ENCODE measurements around the gene RBM43. TPM values are rescaled to one million over a fixed set of nuclear protein-coding genes. Genes with fewer than 3 reads are reported as not detected.

RBM43 gene
- total RNA-seq, 1 donor from 2014 or later, result 7.2 TPM

- Mint-ChIP-seq H3K27ac (no peak overlapping the region), H3K27me3 (ENCODE audit: low read depth) (no peaks in the 10 kb centered on the region), H3K4me1 (peaks cover 6% of the 10 kb centered on the region), H3K9me3 (peaks cover 28% of the 10 kb centered on the region), H3K36me3 (peaks cover 37% of the 10 kb centered on the region), H3K4me3 (no peak overlapping the region)
- TF ChIP-seq CTCF (IDR thresholded peaks at IDR 0.05; ENCODE audit: unreplicated experiment), result no peak
- DNase-seq (ENCODE audit: low spot score in 2 of 2, unreplicated experiment in 2 of 2), result no peak
These were observed 15.5 kb downstream of the RBM43 start for GRCh38 chr2:151246152-151246551.

GRCh38 chr2:151243468-151243867 lies 18.2 kb downstream of the RBM43 start:
- Mint-ChIP-seq H3K36me3 (peaks cover 15% of the 10 kb centered on the region), H3K4me3 (no peak overlapping the region), H3K9me3 (peaks cover 17% of the 10 kb centered on the region), H3K27me3 (ENCODE audit: low read depth) (no peaks in the 10 kb centered on the region), H3K4me1 (peaks cover 3% of the 10 kb centered on the region), H3K27ac (no peak overlapping the region)
- no peak for TF ChIP-seq CTCF (IDR thresholded peaks at IDR 0.05; ENCODE audit: unreplicated experiment)
- no peak for DNase-seq (ENCODE audit: low spot score in 2 of 2, unreplicated experiment in 2 of 2)

- no peak for TF ChIP-seq CTCF (IDR thresholded peaks at IDR 0.05; ENCODE audit: unreplicated experiment)
- Mint-ChIP-seq H3K27ac (no peak overlapping the region), H3K9me3 (peaks cover 11% of the 10 kb centered on the region), H3K36me3 (peaks cover 8% of the 10 kb centered on the region), H3K4me3 (no peak overlapping the region), H3K27me3 (ENCODE audit: low read depth) (no peaks in the 10 kb centered on the region), H3K4me1 (peaks cover 10% of the 10 kb centered on the region)
- no peak for DNase-seq (ENCODE audit: low spot score in 2 of 2, unreplicated experiment in 2 of 2)
These were observed 20.4 kb downstream of the RBM43 start for GRCh38 chr2:151241224-151241623.

GRCh38 chr2:151240433-151240832 lies 21.2 kb downstream of the RBM43 start:
- peaks cover 3% of the 10 kb centered on the region for H3K36me3 Mint-ChIP-seq
- H3K4me3 Mint-ChIP-seq, result no peak overlapping the region

GRCh38 chr2:151239624-151240023 lies 22.0 kb downstream of the RBM43 start:
- Mint-ChIP-seq H3K27me3 (ENCODE audit: low read depth) (no peaks in the 10 kb centered on the region), H3K9me3 (no peaks in the 10 kb centered on the region), H3K36me3 (no peaks in the 10 kb centered on the region), H3K4me1 (peaks cover 15% of the 10 kb centered on the region), H3K4me3 (no peak overlapping the region), H3K27ac (no peak overlapping the region)
- no peak for TF ChIP-seq CTCF (IDR thresholded peaks at IDR 0.05; ENCODE audit: unreplicated experiment)
- no peak for DNase-seq (ENCODE audit: low spot score in 2 of 2, unreplicated experiment in 2 of 2)

More at GRCh38 chr2:151240433-151240832, 21.2 kb downstream of the RBM43 start:
- no peak overlapping the region for H3K27ac Mint-ChIP-seq
- H3K4me1 Mint-ChIP-seq, result peaks cover 15% of the 10 kb centered on the region
- no peak for TF ChIP-seq CTCF (IDR thresholded peaks at IDR 0.05; ENCODE audit: unreplicated experiment)
- H3K9me3 Mint-ChIP-seq, result peaks cover 5% of the 10 kb centered on the region
- H3K27me3 Mint-ChIP-seq (ENCODE audit: low read depth), result no peaks in the 10 kb centered on the region
- DNase-seq (ENCODE audit: low spot score in 2 of 2, unreplicated experiment in 2 of 2), result no peak

All from mesothelial cell of epicardium (in vitro differentiated cells).